ENCODE data around the gene GPC6. TPM values are rescaled to one million over a fixed set of nuclear protein-coding genes. Genes with fewer than 3 reads are reported as not detected.

Gene GPC6
- polyA plus RNA-seq, 2 of the 4 experiments (the other 2 are of a cell fraction), result 8.0 to 14.4 TPM

- TF ChIP-seq REST (IDR thresholded peaks at IDR 0.05) (no peak), JUN (IDR thresholded peaks at IDR 0.05) (no peak), FOSB (CRISPR knock-in tag; IDR thresholded peaks at IDR 0.05) (no peak), CHD2 (IDR thresholded peaks at IDR 0.05; ENCODE audit: low read length, partially characterized antibody) (no peak), E2F6 (IDR thresholded peaks at IDR 0.05; ENCODE audit: borderline replicate concordance, low read depth) (no peak), KDM1A (IDR thresholded peaks at IDR 0.05; ENCODE audit: low read depth) (no peak), NFE2L2 (conservative IDR thresholded peaks at IDR 0.05; ENCODE audit: low read length) (no peak), CBX2 (IDR thresholded peaks at IDR 0.05; ENCODE audit: borderline replicate concordance, low read depth) (no peak), RCOR1 (IDR thresholded peaks at IDR 0.05; ENCODE audit: low read depth, low read length) (no peak), RARB (CRISPR knock-in tag; IDR thresholded peaks at IDR 0.05) (no peak), ZC3H11A (IDR thresholded peaks at IDR 0.05) (no peak)
Measured at GRCh38 chr13:94444826-94445225, 1218.2 kb downstream of the GPC6 start (continued).

GRCh38 chr13:94454334-94454733 lies 1227.7 kb downstream of the GPC6 start:
- DNase-seq (ENCODE audit: low read depth in 1 of 2, low spot score in 1 of 2), result no peak
- TF ChIP-seq POLR2A (IDR thresholded peaks at IDR 0.05; ENCODE audit: low read length), result no peak
- TF ChIP-seq MYC (IDR thresholded peaks at IDR 0.05; ENCODE audit: borderline replicate concordance, low read length), result no peak
- TF ChIP-seq CTCF (IDR thresholded peaks at IDR 0.05), result no peak
- no peak for TF ChIP-seq RAD21 (conservative IDR thresholded peaks at IDR 0.05 in 1 of 2, IDR thresholded peaks at IDR 0.05 in 1 of 2)
- no peak for TF ChIP-seq EHMT2 (IDR thresholded peaks at IDR 0.05; ENCODE audit: low read depth)
- no peak for TF ChIP-seq KDM5A (IDR thresholded peaks at IDR 0.05)
- no peak for TF ChIP-seq HES2 (IDR thresholded peaks at IDR 0.05)
- TF ChIP-seq CEBPB (IDR thresholded peaks at IDR 0.05), result no peak
- TF ChIP-seq RFX5 (IDR thresholded peaks at IDR 0.05), result no peak
- no peak for TF ChIP-seq MAX (IDR thresholded peaks at IDR 0.05)
- TF ChIP-seq ZSCAN20 (CRISPR knock-in tag; IDR thresholded peaks at IDR 0.05), result no peak
- TF ChIP-seq PHF8 (IDR thresholded peaks at IDR 0.05; ENCODE audit: borderline replicate concordance, low read depth), result no peak
- FAIRE-seq, result no peak
- no peaks in the 10 kb centered on the region; the same call in 2 of the 3 replicates for H3K9me3 ChIP-seq
- no peak overlapping the region for H3K4me2 ChIP-seq
- ATAC-seq, result no peak
- no peaks in the 10 kb centered on the region for H3K4me1 ChIP-seq
- no peak overlapping the region for H3K4me3 ChIP-seq
- CTCF ChIA-PET, result no interaction called here
- POLR2A ChIA-PET, result no interaction called here
- no peak overlapping the region for H3K27ac ChIP-seq

Data from A549 (cell line).